ENCODE measurements around the gene ATP1A1.

Gene ATP1A1

DNA sequence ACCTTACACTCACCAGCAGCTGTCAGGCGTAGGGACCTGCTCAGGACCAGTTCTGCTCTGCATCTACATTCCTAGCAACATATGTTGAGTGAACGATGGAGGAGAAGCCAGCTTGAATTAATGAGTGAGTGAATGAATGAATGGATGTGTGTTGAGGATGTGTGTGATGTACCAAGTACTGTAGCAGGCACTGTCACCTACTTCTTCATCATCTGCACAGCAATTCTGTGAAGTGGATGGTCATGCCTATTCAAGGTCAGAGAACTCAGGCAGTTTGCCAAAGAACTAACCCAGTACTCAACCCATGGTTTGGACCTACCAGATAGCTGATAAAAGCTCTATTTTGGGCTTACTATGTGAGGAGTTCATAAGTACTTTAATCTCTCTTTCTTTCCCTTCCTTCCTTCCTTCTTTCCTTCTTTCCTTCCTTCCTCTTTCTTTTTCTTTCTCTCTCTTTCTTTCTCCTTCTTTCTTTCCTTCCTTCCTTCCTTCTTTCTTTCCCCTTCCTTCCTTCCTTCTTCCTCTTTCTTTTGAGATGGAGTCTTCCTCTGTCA is 56.9 kb downstream of the ATP1A1 start:
- H3K27ac ChIP-seq, result no peak overlapping the region
- DNase-seq (ENCODE audit: low read depth, low spot score), result no peak

- DNase-seq (ENCODE audit: low read depth, low spot score), result no peak
- H3K27ac ChIP-seq, result peak overlapping the region; percentile 64
Measured at GRCh38 chr1:116431870-116432500, 58.9 kb downstream of the ATP1A1 start.

GRCh38 chr1:116432655-116433265 is 59.7 kb downstream of the ATP1A1 start:
- DNase-seq (ENCODE audit: low read depth, low spot score), result no peak
- peak overlapping the region; percentile 64 for H3K27ac ChIP-seq

DNA sequence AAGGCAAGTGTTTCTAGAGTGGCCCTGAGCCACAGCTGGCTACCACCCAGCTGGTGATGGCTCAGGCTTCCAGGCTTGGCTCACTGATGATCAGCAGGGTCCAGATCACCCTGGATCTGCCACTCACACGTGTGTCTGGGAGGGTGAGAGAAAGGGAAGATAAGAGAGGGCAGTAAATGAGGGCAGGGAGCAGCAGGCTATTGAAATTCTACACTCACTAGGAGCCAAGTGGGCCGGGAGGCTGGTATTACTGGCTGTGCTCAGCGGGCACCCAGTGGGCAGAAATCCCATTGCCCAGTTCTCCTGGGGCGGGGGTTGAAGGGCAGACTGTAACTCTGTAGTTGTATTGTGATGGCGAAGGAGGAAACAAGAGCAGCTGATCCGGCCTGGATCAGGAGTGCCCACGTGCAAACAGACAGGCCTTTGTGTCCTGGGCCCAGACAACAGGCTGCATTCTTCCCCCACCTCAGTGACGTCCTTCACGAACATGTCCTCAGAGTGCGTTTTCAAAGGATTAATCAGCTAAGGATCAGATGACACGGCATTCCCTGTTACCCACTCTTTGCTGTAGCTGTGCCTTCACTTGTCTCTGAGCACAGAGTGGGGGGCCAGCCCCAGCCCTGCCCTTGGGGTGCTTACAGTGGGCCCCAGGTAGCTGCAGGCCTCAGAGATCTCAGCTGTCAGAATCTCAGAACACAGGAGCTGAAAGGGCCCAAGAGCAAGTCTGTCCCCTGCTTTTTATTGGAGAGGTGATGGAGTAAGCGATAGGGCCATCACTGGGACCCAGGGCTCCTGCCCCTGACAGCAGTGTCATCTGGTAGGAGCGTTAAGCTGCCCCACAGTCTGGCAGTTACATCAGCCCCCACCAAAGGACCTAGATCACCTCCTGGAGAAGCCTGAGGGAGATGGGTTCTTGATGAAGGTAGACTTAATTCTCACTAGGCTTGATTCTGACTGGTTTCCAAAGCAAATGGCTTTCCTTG is 60.5 kb downstream of the ATP1A1 start:
- peak overlapping the region; percentile 64 for H3K27ac ChIP-seq

DNA sequence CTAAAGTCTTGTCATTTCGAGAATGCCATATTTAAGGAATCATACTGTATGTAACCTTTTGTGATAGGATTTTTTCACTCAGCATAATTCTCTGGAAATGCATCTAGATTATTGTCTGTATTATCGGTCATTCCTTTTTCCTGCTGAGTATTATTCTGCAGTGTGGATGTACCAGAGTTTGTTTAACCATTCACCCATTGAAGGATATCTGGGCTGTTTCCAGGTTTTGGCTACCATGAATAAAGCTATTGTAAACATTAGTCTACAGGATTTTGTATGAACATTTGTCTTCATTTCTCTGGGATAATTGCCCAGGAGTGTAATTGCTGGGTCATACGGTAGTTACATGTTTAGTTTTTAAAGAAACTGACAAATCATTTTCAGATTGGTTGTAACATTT is 61.8 kb downstream of the ATP1A1 start:
- no peak for DNase-seq (ENCODE audit: low read depth, low spot score)
- no peak overlapping the region for H3K27ac ChIP-seq

More for the DNA sequence above, 60.5 kb downstream of the ATP1A1 start:
- peak; percentile 77 for DNase-seq (ENCODE audit: low read depth, low spot score)

DNA sequence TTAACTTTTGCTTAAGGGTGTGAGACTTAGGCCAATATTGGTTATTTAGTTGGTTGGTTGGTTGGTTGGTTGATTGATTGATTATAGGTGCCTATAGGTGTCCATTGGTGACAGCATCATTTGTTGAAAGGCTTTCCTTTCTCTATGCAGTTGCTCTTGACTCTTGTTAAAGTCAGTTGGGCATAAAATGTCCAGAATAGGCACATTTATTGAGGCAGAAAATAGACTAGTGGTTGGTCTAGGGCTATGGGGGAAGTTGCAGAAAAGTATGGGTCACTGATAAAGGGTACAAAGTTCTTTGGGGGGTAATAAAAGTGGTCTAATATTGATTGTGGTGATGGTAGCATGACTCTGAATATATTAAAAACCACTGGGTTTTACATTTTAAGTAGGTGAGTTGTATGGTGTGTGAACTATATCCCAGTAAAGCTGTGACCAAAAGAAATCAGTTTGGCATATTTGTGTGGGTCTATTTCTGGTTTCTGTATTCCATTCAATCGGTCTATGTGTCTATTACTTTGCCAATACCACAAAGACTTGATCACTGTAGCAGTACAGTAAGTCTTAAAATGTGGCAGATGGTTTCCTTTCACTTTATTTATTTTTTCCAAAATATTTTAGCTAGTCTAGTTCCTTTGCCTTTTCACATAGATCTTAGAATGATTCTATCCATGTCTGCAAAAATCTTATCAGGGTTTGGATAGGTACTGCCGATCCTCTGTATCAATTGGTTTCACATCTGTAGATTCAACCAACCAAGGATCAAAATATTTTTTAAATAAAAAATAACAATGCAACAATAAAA is 63.0 kb downstream of the ATP1A1 start:
- DNase-seq (ENCODE audit: low read depth, low spot score), result no peak

GRCh38 chr1:116436611-116436970 is 63.5 kb downstream of the ATP1A1 start:
- DNase-seq (ENCODE audit: low read depth, low spot score), result no peak

More for the DNA sequence above, 63.0 kb downstream of the ATP1A1 start:
- no peak overlapping the region for H3K27ac ChIP-seq

DNA sequence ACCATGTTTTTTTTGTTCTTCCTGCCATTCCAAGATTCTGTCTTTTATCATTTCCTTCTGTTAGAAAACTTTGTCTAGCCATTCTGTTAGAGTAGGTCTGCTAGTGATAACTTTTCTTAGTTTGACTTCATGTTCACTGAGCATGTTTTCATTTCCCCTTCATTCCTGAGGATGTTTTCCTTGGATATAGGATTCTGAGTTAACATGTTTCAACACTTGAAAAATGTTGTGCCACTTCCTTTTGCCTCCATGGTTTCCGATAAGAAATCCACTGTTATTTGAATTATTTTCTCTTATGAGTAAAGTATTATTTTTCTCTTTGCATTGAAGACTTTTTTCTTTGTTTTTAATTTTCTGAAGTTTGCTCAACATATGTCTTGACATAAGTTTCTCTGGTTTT is 66.7 kb downstream of the ATP1A1 start:
- DNase-seq (ENCODE audit: low read depth, low spot score), result no peak
- no peak overlapping the region for H3K27ac ChIP-seq

More at GRCh38 chr1:116436611-116436970, 63.5 kb downstream of the ATP1A1 start:
- H3K27ac ChIP-seq, result no peak overlapping the region

GRCh38 chr1:116440731-116441130 is 67.7 kb downstream of the ATP1A1 start:
- no peak for DNase-seq (ENCODE audit: low read depth, low spot score)
- H3K27ac ChIP-seq, result no peak overlapping the region

DNA sequence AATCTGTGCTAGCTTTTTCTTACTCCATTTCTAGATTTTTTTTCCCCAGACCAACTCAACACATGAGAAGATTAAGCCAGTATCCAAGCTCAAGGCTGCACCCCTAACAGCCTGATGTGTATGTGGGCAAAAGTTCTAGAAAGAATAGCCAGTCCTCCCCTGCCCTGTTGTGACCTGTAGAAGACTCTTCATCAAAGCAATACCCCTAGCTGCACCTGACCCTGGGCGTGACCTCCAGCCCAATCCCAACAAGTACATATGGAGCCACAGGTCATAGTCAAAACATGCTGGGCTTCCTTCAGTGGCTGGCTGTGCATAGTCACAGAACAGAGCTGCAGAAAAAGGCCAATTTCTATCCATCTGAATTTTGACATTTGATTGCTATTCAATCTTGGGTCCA is 72.5 kb downstream of the ATP1A1 start:
- H3K27ac ChIP-seq, result no peak overlapping the region
- DNase-seq (ENCODE audit: low read depth, low spot score), result no peak

- H3K27ac ChIP-seq, result no peak overlapping the region
- no peak for DNase-seq (ENCODE audit: low read depth, low spot score)
Measured at GRCh38 chr1:116446686-116447085, 73.6 kb downstream of the ATP1A1 start.

DNA sequence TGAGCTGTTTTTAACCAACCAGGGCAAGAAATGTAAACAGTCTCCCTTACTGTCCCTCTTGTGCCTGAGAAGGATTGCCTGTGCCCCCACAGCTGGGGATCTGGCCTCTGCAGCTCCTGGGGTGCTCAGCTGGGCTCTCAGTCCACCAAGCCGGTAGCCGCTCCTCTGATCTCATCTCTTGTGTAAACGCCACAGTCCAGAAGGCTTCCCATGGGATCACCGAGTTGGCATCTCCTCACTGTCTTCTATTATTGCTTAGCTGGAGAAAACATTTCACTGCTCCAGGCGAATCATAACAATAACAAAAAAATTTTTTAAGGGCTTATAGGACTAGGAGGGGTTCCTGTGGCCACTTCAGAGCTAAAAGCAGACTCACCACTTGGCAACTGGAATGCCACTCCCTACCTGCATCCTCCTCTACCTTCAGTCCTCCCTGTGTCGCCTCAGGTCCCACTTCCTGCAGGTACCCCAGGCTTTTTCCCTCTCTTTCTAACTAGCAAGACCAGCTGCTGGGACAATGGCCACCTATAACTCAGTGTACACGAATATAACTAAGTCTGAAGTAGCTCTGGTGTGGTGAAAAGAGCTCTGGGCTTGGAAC is 75.8 kb downstream of the ATP1A1 start:
- DNase-seq (ENCODE audit: low read depth, low spot score), result no peak

GRCh38 chr1:116449578-116449977 is 76.5 kb downstream of the ATP1A1 start:
- no peak overlapping the region for H3K27ac ChIP-seq
- DNase-seq (ENCODE audit: low read depth, low spot score), result no peak

More for the DNA sequence above, 75.8 kb downstream of the ATP1A1 start:
- H3K27ac ChIP-seq, result no peak overlapping the region

DNA sequence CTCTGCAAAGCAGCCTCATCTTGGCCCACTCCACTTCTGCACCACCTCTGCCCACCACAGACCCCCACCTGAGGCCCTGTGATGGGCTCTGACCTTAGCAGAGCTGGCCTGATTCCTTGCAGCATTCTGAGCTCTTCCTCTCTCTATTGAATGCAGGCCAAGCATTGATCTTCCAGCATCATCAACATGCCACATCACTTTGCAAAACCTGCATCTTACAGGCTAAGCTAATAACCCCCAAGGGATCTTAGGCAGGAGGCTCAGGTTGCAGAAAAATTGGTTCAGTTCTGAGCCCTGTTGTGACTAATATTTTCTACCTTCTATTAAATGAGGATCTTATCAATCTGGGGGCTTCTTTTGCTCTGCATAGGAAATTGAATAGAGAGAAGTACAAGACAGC is 78.7 kb downstream of the ATP1A1 start:
- no peak overlapping the region for H3K27ac ChIP-seq
- no peak for DNase-seq (ENCODE audit: low read depth, low spot score)

GRCh38 chr1:116453481-116453880 is 80.4 kb downstream of the ATP1A1 start:
- DNase-seq (ENCODE audit: low read depth, low spot score), result no peak
- no peak overlapping the region for H3K27ac ChIP-seq

GRCh38 chr1:116453906-116454305 is 80.9 kb downstream of the ATP1A1 start:
- DNase-seq (ENCODE audit: low read depth, low spot score), result no peak
- H3K27ac ChIP-seq, result no peak overlapping the region
